Fibroblast of pulmonary artery (primary cell): ENCODE data around the gene DOK4.
A peak's percentile ranks its signal among the peaks of the same experiment; 100 is the strongest.

Source experiments
- DNase-seq: peaks from one replicate; pipeline ENCODE4 v3.0.0-alpha.2; 2010; ENCODE audit warnings: low read depth
- H3K4me3 ChIP-seq: replicated peaks from 2 replicates; pipeline ENCODE4 v1.5.1; 2011; ENCODE audit warnings: low read depth, mild to moderate bottlenecking, control low read depth, low read length, moderate library complexity
- TF ChIP-seq, protein P1 (sequence below): IDR thresholded peaks from 2 replicates; pipeline ENCODE4 v1.5.1; 2011; ENCODE audit warnings: mild to moderate bottlenecking, control low read depth, low read length, inconsistent platforms; ENCODE audit errors: missing control alignments

The DOK4 gene

DNA sequence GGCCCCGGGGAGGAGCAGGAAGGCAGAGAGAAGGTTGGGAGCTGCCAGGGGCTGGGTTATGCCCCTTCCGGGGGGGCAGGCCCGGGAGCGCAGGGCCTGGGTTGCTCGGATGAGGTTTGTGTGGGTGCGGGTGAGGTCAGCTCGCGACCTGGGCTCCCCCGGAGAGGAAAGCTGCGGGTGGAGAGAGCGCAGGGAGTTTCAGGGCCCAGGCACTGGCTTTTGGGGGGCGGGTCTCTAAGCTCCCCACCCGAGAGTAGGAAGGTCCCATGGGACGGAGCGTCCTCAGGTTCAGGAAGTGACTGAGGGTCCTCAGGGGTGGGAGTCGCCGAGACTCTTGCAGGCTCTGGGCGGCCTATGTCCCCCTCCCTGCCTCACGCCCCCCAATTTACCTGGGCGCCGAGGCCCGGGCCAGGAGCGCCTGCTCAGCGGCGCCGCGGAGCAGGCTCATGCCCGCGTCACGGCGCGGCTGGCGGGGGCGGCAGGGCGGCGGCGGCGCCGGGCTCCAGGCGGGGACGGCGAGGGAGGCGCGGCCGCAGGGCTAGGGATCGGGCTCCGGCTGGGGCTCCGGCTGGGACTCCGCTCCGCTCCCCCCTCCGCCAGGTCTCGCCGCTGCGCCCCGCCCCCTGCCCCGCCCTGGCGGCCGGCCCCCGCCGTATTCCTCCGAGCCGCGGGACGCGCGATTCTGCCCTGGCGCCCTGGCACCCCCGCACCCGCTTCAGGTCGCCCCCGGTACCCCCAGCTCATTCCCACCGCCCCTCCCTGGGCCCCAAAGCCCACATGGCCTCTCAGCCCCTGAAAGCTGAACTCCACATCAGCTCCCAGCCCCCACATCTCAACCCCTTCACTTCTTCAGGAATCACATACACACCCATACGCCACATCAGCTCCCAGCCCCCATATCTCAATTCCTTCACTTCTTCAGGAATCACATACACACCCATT lies at the start of gene DOK4:
DOK4 (minus strand) TSS at position 578 of the 942 bp plus-strand sequence. CDS start 6,986 bp downstream, outside the sequence.
- peak; percentile 65 for DNase-seq
- H3K4me3 ChIP-seq, result peak within 1 kb of the TSS; percentile 79
- TF ChIP-seq, protein P1, sequence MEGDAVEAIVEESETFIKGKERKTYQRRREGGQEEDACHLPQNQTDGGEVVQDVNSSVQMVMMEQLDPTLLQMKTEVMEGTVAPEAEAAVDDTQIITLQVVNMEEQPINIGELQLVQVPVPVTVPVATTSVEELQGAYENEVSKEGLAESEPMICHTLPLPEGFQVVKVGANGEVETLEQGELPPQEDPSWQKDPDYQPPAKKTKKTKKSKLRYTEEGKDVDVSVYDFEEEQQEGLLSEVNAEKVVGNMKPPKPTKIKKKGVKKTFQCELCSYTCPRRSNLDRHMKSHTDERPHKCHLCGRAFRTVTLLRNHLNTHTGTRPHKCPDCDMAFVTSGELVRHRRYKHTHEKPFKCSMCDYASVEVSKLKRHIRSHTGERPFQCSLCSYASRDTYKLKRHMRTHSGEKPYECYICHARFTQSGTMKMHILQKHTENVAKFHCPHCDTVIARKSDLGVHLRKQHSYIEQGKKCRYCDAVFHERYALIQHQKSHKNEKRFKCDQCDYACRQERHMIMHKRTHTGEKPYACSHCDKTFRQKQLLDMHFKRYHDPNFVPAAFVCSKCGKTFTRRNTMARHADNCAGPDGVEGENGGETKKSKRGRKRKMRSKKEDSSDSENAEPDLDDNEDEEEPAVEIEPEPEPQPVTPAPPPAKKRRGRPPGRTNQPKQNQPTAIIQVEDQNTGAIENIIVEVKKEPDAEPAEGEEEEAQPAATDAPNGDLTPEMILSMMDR, result no peak

DNA sequence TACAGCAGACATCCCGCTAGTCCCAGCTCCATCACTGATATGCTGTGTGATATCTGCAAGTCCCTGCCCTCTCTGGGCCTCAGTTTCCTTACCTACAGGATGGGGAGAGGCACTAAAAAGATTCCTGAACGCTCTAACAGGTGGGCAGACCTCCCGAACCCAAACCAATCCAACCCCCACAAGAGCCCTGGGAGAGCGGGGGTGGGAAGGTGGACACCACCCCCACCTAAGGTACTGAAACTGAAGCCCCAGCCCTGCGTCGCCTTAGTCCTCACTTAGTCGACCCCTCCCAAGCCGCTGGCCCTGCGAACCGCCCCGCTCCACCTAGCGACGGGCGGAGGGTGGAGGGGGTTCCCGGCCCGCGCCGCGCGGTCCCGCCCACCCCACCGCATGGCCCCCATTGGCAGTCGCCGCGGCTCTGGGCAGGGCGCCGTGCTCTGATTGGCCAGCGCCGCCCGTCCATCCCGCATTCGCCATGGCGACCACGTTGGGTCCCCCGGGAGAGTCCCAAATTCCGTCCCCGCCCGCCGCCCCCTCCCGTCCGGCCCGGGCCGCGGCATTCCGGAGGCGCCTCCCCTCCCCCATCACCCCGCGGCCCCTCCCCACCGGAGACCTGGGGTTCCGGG lies 49.5 kb upstream of the DOK4 start:
- peak; percentile 92 for DNase-seq
- TF ChIP-seq, protein P1, result no peak
- H3K4me3 ChIP-seq, result peak overlapping the region; percentile 87

DNA sequence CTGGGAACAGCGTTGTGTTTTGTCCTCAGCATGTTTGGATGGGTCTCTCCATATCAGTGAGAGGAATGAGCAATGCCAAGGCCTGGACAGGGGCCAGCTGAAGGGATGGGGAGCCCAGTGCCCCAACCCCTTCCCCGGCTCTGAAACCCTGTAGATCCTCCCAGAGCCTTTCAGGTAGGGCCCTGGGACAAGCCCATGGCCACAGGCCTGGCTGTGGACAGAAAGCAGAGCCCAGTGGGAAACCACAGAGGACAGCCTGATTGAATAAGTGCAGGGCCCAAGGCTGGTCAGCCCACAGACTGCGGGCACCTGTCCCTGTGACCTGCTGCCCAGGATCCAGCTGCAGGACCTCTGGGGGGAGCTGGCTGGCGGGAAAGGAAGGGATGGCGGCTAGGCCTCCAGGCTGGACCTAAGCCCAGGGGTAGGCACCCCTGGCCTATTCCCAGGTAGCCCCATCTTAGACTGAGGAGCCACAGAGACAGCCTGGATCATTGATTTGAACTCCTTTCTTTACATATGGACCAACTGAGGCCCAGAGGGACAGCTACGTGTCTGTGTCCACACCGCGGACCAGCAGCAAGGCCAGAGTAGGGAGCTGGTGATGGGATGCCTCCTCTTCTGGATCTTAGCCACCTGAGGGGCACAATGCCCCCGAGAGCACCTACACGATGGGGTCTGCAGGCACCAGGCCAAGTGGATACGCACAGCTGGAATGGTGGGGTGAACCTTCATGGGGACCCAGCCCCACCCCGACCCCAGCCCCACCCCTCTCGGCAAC lies 48.8 kb upstream of the DOK4 start:
- H3K4me3 ChIP-seq, result peak overlapping the region; percentile 87
- DNase-seq, result no peak
- TF ChIP-seq, protein P1, result no peak

DNA sequence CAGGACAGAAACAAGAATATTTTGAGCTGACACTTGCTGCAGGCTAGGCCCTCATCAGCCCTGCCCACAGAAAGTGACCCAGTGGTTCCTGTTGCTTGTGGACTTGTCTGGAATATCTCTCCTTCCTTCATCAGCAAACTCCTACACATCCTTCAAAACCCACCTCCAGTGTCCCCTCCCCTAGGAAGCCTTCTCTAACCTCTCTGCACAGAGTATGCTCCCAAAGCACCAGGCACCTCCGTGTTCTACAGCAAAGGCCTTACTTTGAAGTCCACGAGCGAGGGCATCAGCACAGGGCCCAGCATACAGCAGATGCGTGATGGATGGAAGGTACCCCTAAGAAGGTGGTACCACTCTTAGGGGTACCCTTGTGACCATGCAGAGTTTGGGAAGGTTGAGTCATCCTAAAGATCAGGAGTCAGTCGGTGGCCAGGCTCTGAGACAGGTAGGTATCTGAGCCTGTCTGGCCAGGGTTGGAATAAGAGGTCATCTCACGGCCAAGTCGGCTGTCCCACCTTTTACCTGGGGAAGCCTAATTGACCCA lies 48.1 kb upstream of the DOK4 start:
- H3K4me3 ChIP-seq, result no peak overlapping the region
- TF ChIP-seq, protein P1, result no peak
- no peak for DNase-seq

DNA sequence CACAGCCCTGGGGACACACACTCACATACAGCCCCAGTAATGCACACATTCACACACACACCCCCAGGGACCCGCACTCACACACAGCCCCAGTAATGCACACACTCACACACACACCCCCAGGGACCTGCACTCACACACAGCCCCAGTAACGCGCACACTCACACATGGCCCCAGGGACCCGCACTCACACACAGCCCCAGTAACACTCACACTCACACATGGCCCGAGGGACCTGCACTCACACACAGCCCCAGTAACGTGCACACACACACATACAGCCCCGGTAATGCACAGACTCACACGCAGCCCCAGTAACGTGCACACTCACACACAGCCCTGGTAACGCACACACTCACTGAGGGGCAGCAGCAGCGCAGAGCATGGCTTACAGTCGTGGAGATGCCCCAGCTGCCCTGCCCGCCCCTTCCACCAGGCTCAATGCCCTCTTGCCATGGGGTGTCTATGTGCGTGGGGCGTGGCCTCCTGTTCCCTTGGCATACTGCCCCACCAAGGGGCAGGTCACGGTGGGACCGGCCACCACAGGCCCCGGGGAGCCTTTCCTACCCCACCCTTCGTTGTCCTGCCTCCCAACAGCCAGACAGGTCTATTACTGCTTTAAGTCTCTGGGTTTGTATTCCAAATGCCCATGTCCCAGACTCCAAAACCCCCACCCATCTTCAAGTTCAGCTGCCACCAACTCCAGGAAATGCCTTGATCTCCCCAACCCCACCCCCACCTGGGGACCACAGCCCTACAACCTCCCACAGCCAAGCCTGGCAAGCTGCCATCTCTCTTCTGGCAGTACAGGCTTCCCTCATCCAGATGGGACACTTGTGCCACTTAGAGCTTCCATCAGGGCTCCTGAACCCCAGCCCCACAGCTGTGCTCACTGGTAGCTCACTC lies 47.4 kb upstream of the DOK4 start:
- no peak for DNase-seq
- TF ChIP-seq, protein P1, result no peak
- no peak overlapping the region for H3K4me3 ChIP-seq

DNA sequence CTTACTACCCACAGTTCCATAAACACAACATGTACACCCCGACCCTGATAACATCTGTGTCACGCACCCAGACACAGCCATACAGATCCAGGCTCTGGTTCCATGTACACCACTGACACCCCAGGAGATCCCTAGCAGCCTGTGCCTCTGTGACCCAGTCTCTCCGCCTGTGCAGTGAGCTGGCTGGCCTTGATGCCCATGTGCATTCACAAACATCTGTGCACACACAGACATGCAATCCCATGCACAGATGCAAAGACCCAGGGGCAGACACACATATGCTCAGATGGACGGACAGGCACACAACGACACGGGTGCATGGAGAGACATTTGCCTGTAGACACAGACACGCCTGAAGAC lies 46.0 kb upstream of the DOK4 start:
- H3K4me3 ChIP-seq, result no peak overlapping the region
- no peak for DNase-seq
- TF ChIP-seq, protein P1, result no peak
